ENCODE measurements around the gene TMEM53. TPM values are rescaled to one million over a fixed set of nuclear protein-coding genes. Genes with fewer than 3 reads are reported as not detected.

The TMEM53 gene
- total RNA-seq, 2 donors from 2014 or later, result 6.2 to 7.6 TPM

DNA sequence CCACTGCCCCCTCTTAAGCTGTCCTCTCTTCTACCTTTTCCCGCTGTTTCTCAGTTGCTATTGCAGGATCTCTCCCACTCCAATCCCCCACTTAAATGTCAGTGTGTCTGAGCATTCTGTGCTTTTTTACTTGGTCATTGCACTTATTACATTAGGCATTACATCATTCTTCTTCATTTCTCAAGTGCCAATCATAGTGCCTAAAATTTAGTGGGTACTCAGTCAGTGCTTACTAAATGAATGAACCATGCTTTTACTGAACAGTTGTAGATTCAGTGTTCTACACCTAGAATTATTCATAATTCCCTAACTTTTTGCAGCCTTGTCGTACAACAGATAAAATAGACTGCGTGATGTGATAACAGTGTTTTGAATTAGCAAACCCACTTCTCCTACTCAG is 19.6 kb upstream of the TMEM53 start:
- no peak overlapping the region for H3K4me3 ChIP-seq
- WGBS, 2 donors, result 87 to 93% methylated on average over 3 of the region's 3 CpGs
- no peak for TF ChIP-seq CTCF (IDR thresholded peaks at IDR 0.05)
- TF ChIP-seq POLR2A (IDR thresholded peaks at IDR 0.05), result no peak
- H3K9me3 ChIP-seq, result no peaks in the 10 kb centered on the region
- no peak for ATAC-seq
- H3K27me3 ChIP-seq, result no peaks in the 10 kb centered on the region
- H3K36me3 ChIP-seq (replicated peaks in 1 of 2; ENCODE audit: insufficient read depth in 1 of 2, low read depth in 2 of 2), result no peaks in the 10 kb centered on the region
- H3K27ac ChIP-seq, result no peak overlapping the region
- no peak for DNase-seq
- no peaks in the 10 kb centered on the region for H3K4me1 ChIP-seq
- intact Hi-C loops (cut with DNase I), result no loop called here

GRCh38 chr1:44693159-44693558 is 18.9 kb upstream of the TMEM53 start:
- TF ChIP-seq CTCF (IDR thresholded peaks at IDR 0.05) (no peak), POLR2A (IDR thresholded peaks at IDR 0.05) (no peak)
- DNase-seq (no peak), ATAC-seq (no peak)
- H3K36me3 ChIP-seq (replicated peaks in 1 of 2; ENCODE audit: insufficient read depth in 1 of 2, low read depth in 2 of 2), result no peaks in the 10 kb centered on the region
- H3K9me3 ChIP-seq, result no peaks in the 10 kb centered on the region
- 60 to 63% methylated on average over 2 of the region's 2 CpGs for WGBS, 2 donors
- intact Hi-C loops (cut with DNase I), result no loop called here
- no peaks in the 10 kb centered on the region for H3K27me3 ChIP-seq
- H3K4me3 ChIP-seq, result no peak overlapping the region
- no peak overlapping the region for H3K27ac ChIP-seq
- H3K4me1 ChIP-seq, result no peaks in the 10 kb centered on the region

DNA sequence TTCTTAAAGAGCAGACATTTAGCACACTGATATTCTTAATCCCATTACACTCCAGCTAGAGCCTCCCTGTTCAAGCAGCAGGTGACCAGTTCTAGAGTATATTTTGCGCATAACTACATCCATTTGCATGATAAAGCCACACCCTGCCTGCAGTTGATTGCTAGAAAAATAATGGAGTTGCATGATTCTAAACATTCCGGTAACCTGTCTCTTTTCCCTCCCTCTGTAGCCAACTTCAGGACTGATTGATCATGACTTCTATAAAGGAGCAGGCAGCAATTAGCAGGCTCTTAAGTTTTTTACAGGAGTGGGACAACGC is 15.1 kb upstream of the TMEM53 start:
- DNase-seq (no peak), ATAC-seq (no peak)
- TF ChIP-seq POLR2A (IDR thresholded peaks at IDR 0.05) (no peak), CTCF (IDR thresholded peaks at IDR 0.05) (no peak)
- H3K27me3 ChIP-seq, result no peaks in the 10 kb centered on the region
- H3K9me3 ChIP-seq, result no peaks in the 10 kb centered on the region
- intact Hi-C loops (cut with DNase I), result no loop called here
- no peak overlapping the region for H3K27ac ChIP-seq
- no peaks in the 10 kb centered on the region for H3K36me3 ChIP-seq (replicated peaks in 1 of 2; ENCODE audit: insufficient read depth in 1 of 2, low read depth in 2 of 2)
- 89 to 94% methylated on average over 3 of the region's 3 CpGs for WGBS, 2 donors
- H3K4me3 ChIP-seq, result no peak overlapping the region
- H3K4me1 ChIP-seq, result no peaks in the 10 kb centered on the region

- Histone ChIP-seq H3K9me3 (no peaks in the 10 kb centered on the region), H3K4me3 (no peak overlapping the region), H3K36me3 (replicated peaks in 1 of 2; ENCODE audit: insufficient read depth in 1 of 2, low read depth in 2 of 2) (no peaks in the 10 kb centered on the region), H3K27ac (no peak overlapping the region), H3K4me1 (no peaks in the 10 kb centered on the region), H3K27me3 (no peaks in the 10 kb centered on the region)
- ATAC-seq, result no peak
- intact Hi-C loops (cut with DNase I), result no loop called here
- no peak for TF ChIP-seq POLR2A (IDR thresholded peaks at IDR 0.05)
- TF ChIP-seq CTCF (IDR thresholded peaks at IDR 0.05), result no peak
- no peak for DNase-seq
- 83 to 84% methylated on average over 12 of the region's 12 CpGs for WGBS, 2 donors
Measured at GRCh38 chr1:44688760-44689446, 14.6 kb upstream of the TMEM53 start.

DNA sequence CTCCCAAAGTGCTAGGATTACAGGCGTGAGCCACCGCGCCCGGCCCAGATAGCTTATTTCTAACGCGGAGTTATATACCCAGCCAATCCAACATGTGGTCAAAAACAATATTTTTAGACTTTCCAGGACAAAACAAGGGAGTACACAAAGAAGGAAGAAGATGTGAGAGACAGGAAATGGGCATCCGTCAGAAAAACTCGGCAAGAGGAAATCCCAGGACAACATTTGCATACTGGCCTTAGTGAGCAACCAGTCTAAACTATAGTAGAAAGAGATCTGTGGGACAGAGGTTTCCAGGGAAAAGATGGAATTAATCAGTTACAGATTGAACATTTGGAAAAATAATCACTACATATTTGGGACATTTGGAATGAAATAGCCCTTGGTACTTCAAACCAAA is 11.6 kb upstream of the TMEM53 start:
- no peaks in the 10 kb centered on the region for H3K9me3 ChIP-seq
- TF ChIP-seq CTCF (IDR thresholded peaks at IDR 0.05), result no peak
- no peak for TF ChIP-seq POLR2A (IDR thresholded peaks at IDR 0.05)
- no peak overlapping the region for H3K4me3 ChIP-seq
- no peak overlapping the region for H3K27ac ChIP-seq
- H3K36me3 ChIP-seq (replicated peaks in 1 of 2; ENCODE audit: insufficient read depth in 1 of 2, low read depth in 2 of 2), result no peaks in the 10 kb centered on the region
- DNase-seq, result no peak
- H3K27me3 ChIP-seq, result no peaks in the 10 kb centered on the region
- H3K4me1 ChIP-seq, result no peaks in the 10 kb centered on the region
- 83 to 85% methylated on average over 8 of the region's 8 CpGs for WGBS, 2 donors
- ATAC-seq, result no peak
- intact Hi-C loops (cut with DNase I), result no loop called here
